GM18870 (cell line): ENCODE results near the gene ARPC2.

Source experiments
- ATAC-seq: cut with Tn5 transposase; IDR thresholded peaks from one replicate; pipeline ENCODE4 v1.9.1; 2021; ENCODE audit warnings: moderate library complexity; ENCODE audit not compliant: unreplicated experiment

The ARPC2 gene

DNA sequence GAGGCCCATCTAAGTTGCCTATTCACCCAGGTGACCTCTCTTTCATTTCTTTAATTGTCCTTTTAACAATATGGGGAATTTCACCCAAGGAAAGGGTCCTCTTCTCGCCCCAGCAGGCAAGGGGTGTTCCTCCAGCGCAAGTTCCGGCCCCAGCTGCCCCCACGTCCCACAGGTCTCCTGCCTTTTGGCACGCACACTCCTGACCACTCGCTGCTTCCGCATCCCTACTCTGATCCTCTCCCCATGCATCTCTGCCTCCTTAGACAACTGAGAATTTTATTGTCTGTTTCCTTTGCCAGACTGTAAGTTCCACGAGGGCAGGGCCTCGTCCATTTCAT lies 684 bp upstream of the ARPC2 start:
- ATAC-seq = no peak

DNA sequence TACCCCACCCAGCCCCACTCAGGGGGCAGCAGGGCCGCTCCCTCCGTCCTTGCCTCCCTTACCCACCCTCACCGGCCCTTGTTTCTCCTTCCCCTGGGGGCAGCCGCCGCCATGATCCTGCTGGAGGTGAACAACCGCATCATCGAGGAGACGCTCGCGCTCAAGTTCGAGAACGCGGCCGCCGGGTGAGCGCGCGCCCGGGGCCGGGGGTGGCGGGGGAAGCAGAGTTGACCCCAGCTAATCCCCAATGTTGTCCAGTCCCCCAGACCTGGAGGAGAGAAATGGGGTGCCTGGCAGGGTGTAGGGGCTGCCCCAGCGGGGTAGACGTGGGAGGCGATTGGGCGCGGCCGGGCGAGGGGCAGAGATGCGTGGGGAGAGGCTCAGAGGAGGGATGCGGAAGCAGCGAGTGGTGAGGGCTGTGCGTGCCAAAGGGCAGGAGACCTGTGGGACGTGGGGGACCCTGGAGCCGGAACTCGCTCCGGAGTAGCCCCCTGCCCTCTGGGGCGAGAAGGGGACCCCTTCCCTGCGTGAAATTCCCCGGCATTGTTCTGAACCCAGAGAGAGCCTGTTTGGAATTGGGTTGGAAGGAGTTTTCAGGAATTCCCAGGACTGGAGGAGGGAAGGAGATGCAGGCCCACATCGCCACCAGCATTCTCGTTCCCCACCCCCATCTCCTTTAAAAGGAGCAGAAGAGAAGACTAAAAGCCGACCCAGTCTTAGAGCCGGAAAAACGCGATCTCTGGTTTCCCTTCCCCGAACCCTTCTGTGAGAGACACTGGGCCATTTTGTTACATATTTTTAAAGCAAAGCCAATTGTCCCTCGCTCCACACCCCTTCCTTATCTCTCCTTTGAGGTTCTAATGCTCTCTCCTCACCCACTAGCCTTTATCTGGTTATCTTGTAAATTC lies 625 bp downstream of the ARPC2 start:
- ATAC-seq = no peak

DNA sequence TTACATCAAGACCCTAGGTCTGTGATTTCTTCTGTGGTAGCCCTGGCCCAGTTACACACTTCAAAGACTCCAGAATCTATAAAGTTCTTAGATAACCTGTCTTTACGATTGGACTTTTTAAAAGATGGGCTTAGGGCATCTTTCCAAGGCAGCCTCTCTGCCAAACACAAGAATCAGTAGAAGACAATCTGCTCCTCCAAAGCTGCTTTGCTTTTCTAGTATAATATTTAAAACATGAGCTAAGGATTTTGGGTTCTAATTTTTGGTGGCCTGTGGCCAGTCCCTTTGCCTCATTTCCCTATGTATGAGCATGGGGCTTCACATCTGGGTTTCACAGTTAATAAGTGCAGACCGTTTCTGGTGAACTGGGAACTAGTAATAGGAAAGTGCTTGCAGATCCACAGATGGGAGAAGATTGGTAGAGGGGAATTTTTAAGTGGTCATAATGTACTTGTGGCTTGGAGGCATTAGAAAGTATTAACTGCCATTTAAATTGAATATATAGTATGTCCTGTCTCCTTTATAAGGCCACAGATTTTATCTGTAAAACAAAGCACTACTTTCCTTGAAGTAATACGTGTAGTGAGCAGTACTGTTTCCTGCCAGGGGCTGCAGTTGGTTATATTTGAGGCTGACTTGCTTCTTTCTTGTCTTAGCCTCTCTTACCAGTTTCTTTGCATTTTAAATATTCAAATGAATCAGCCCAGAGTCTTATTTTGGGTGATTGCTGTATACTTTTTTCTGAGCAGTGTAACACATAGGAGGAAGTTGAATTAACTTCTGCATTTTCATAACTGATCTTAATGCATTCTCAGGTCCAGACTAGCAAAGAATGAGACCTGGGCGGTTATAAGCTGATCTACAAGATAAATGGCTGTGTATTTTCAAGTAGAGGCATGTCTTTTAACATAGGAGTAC lies 1.5 kb downstream of the ARPC2 start:
- ATAC-seq = peak; percentile 35

DNA sequence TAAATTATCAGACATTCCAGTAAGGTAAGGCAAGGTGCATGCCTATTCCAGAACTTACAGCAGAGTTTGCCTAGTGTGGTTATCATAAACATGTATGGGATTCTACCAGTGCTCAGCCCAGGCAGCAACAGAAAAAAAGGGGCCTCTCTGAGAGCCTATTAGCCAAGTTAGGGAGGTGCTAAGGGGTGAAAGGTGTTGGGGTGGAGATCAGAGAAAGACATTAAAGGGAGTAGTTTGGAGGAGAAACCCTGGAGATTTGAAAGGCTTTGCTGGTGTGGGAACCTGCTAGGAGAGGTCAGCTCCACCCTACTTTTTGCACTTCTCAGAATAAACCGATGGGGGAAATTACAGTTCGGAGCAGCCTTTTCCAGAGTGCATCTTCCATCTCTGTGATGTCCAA lies 2.9 kb downstream of the ARPC2 start:
- ATAC-seq = no peak

DNA sequence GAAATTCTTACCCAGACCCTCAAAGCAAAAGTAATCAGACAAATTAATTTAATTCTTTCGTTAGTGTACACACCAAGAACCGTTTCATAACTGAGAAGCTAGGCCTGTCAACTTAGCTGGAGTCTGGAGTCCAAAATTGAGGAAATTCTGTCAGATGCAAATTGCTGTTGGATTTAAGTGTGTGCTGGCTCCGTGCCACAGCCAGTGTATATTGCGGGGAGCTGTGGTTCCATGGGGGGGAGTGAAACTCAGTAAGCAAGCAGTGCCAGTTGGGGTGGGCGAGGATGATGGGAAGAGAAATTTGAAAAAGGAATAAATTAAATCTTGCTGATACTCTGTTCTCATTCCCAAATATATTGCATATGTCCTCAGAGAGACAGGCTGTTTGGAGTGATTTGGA lies 4.0 kb downstream of the ARPC2 start:
- ATAC-seq = no peak

DNA sequence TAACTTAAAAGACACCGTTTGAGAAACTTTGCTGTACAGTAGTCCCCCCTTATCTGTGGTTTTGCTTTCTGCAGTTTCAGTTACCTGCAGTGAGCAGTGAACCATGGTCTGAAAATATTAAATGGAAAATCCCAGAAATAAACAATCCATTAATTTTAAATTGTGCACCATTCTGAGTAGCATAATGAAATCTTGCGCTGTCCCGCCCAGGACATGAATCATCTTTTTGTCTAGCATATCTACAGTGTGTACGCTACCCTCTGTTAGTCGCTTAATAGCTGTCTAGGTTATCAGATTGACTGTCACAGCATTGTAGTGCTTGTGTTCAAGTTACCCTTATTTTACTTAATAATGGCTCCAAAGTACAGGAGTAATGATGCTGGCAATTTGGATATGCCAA lies 6.1 kb downstream of the ARPC2 start:
- no peak for ATAC-seq

DNA sequence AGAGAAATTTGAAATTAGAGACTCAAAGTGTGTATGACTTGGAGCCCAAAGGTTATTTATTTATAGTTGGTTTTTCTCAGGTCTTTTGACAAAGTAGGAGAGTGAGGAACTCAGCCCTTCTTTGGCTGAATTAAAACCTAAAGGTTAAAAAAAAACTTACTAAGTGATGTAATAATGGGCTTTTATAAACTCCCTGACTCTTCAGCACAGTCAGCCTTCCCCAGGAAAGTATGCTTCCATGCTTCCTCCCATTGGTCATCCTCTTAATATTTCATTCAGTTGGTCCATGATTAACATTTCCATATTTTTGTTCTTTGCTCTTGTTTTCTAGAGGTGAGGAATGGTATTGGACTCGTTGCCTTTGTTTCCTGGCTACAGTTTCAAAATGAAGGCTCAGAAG lies 7.2 kb downstream of the ARPC2 start:
- ATAC-seq = no peak

DNA sequence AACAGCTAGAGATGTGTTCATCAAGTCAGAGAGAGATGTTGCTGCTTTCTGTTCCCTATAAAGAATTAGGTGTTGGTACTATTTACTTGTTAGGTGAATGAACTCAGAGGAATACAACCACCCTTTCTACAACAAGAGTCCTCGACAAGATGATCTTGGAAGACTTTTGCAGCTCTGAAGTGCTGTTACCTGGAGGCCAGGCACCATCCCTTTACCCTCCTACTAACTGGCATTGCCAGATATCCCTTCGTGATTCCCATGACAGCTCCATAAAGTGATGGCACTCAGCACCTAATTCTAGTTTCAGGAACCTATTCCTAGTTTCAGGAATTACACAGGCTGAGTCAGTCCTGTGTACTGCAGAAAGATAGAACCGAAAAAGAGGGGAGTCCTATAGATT lies 9.9 kb downstream of the ARPC2 start:
- ATAC-seq = no peak

DNA sequence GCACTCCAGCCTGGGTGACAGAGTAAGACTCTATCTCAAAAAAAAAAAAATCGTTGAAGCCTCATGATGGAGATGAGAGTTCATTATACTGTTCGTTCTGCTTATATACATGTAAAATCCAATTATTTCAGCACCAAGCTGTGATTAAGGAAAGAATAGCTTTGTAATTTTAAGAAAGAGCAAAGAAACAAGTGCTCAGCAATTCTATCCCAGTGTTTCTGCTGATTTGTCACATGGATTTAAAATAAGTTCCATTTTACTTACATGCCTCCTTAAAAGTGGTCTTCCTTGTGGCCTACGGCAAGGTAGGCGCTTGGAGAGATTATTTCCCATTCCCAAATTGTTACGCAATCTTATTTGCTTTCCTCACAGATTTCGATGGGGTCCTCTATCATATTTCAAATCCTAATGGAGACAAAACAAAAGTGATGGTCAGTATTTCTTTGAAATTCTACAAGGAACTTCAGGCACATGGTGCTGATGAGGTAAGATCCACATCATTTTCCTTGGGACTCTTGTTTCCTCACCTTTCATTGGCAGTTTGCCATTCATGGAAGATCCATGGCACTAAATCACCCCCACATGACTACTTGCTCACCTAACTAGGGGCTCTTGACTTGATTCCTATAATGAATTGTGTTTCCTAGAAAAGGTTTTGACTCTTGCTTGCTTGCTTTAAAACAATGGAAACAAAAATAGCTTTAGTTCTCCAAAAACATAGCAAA lies 11.5 kb downstream of the ARPC2 start:
- no peak for ATAC-seq

DNA sequence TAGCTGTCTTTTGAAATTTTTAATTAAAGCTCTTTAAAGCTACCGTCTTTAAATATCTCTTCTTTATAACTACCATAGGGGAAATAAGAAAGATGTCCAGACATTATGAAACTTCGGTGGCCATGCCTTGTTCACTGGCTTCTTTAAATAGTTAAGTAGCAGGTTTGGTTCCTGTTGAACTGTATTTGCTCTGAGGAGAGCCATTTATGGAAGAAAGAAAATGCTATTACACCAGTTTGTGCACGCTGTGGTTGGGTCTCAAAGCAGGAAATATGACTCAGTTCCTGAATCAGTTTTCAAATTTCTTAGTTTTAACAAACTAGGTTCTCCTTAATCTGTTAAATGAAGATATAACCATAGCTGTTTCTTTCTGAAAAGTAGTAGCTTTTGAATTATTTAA lies 12.2 kb downstream of the ARPC2 start:
- peak; percentile 87 for ATAC-seq

DNA sequence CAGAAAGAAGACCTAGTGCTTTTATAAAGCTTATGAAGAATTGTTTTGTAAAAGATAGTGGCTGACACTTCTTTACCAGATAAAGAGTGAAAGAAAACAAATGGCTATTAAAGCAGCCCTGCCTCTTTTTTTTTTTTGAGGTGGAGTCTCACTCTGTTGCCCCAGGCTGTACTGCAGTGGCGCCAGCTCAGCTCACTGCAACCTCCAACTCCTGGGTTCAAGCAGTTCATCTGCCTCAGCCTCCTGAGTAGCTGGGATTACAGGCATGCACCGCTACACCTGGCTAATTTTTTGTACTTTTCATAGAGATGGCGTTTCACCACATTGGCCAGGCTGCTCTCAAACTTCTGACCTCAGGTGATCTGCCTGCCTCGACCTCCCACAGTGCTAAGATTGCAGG lies 12.9 kb downstream of the ARPC2 start:
- no peak for ATAC-seq

DNA sequence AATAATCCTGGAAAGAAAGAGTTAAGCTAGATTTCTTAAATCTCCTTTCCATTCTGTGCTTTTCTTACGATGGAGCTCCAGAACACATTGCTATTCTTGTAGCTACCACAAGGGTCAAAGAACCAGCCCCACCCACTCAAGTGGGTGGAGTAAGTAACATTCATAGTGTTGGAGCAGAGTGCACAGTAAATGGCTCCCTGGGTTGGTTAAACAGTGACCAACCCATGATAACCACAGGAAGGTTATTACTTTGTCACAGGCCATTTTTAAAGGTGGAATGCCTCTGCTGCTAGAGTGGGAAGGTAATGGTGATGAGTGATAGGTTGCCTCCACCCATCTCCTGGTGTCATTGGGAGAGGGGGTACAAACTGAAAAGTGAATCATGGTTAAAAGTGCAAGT lies 13.9 kb downstream of the ARPC2 start:
- ATAC-seq = peak; percentile 66

DNA sequence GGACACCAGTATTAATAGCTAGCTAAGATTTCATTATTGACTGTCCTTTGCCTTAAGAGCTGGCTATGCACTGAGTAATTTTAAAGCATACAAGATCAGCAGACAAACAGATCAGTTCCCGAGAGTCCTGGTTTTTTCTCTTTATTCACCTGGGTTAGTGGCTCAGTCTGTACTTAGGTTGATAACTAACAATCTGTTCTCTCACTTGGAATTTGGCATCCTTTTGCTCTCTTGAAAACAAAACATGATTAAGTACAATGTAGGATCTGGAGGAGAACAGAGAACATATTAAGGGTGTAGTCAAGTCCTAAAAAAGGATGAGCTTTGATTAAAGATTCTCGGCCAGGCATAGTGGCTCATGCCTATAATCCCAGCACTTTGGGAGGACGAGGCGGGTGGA lies 16.6 kb downstream of the ARPC2 start:
- ATAC-seq = no peak

DNA sequence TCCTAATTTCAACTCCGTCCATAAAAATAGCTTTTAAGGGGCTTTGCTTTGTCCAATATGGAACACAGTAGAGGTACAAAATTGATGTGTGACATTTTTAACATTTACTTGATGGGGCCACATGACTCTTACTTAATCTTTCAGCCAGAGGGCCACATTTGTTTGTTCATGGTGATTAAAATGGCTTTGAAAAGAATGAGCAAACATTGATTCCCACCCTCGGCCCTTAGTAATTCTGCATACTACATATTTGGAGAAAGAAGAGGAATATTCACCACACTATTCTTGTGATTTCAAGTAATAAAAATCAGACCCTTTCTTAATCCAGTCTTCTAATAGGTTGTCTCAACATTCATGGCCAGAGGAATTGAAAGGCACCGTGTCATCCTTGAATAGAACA lies 17.5 kb downstream of the ARPC2 start:
- no peak for ATAC-seq

DNA sequence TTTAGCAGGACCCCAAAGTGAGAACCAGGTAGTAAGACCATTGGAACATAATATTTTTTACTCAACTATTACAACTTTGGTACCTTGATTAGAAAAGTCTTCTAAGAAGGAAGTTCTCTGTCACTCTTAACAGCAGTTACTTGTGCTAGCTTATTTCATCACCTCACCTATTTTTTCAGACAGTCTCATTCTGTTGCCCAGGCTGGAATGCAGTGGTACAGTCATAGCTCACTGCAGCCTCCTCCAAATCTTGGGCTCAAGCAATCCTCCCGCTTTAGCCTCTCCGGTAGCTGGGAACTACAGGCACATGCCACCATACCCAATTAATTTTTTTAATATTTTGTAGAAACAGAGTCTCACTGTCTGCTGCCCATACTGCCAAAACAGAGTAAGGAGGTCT lies 18.0 kb downstream of the ARPC2 start:
- no peak for ATAC-seq

DNA sequence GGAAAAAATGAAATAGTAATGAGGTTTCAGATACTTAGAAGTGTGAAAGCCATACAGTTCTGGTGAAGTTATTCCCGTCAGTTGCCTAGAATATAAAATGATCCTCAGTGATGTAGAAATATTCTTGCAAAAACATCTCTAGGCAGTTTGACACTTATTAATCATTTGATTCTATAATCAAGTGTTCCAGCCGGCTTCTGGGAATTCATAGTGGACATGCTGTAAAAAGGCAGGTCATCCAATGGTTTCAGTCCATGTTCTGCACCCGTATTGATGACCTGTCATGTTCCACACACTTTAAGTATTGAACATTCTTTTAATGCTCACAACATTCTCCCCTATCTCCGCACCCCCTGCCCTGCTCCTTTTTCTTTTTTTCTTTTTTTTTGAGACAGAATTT lies 19.8 kb downstream of the ARPC2 start:
- ATAC-seq = no peak

DNA sequence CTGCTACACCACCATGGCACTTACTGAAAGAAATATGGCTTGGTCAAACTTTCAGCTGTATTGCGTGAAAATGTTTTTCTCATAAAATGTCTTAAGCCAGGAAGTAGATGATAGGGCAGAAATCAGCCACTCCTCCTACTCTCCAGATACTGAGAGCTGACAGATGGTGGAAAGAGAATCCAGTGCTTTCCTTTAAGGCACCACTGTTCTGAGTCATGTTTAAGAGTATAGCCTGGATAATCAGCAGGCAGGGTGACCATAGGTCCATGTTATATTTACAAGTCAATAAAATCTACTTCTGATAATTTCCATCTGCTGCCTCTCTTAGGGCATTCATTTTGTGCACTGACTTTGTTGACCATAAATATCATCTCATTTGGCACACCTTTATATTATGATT lies 21.9 kb downstream of the ARPC2 start:
- ATAC-seq = no peak

DNA sequence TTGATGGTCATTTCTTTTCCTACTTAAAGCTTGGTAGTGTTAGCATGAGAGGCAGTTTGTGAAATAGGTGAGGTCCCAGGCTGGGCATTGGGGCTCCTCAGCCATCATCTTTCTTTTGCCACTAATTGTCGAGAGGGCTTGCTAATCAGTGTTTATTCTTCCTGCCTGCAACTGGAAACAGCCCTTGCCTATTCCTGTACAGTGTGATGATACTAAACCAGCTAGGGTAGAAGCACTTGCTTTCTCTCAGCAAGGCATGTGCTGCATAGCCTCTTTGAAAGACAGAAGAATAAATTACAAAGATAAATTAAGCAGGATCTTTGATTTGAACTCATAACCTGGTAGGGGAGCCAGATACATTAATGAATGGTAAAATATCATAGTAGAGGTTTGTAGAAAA lies 27.2 kb downstream of the ARPC2 start:
- ATAC-seq = no peak

DNA sequence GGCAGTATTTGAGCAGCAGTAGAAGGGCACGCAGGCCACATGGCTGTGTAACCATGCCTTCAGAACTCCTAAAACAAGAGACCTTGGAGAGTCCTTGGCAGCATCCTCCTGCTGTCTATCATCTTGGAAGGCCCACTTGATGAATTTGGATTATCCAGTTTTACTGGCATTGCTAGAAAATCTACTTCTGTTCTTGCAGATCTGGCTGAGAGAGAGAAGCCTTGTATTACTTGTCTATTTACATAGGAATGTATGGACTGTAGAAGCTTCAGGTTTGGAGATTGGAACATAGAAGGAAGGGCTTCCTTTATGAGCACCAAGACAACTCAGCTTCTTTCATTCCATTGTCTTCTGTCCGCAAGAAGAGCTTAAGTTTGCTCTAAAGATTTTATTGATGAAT lies 27.7 kb downstream of the ARPC2 start:
- ATAC-seq = no peak

DNA sequence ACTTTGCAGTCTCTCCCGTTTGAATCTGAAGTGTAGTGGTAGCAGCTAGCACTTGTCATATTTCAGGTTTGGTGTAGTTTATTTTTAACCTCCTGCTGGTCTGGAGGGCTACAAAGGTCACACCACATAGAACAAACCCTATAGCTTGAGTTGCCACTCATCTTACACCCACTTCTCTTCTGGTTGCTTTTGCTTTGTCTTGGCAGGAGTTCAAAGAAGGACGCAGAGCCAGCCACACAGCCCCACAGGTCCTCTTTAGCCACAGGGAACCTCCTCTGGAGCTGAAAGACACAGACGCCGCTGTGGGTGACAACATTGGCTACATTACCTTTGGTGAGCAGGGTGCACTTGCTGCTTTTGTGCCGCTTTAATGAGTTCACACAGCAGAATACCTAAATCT lies 28.2 kb downstream of the ARPC2 start:
- no peak for ATAC-seq

DNA sequence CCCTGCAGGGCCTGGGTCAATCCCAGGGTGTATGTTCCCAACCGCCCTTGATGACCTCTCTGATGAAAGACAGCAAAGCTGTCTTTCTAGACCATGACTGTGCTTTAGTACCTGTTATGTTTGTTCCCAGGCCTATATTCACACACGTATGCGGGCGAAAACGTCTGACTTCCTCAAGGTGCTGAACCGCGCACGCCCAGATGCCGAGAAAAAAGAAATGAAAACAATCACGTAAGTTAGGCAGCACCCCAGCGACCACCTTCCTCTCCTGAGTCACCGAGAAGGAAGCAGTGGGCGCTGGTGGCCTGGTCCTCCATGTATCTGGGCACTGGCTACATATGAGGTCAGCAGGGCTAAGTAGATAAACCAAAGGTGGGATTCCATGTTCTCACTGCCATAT lies 32.7 kb downstream of the ARPC2 start:
- ATAC-seq = no peak
